DOHH2 (cell line): ENCODE results near the gene RGS18.

Experiments
- EZH2phosphoT487 ChIP-seq: fragments of 200-600 bp; sonication (generic); IDR thresholded peaks from 2 replicates; pipeline ENCODE4 v1.6.1; 2017; ENCODE audit warnings: borderline replicate concordance, mild to moderate bottlenecking, antibody characterized with exemption, low read length, moderate library complexity, mixed read lengths
- TF ChIP-seq, protein P1 (sequence below): fragments of 200-600 bp; sonication (generic); IDR thresholded peaks from one replicate; pipeline ENCODE4 v1.5.1; 2014; ENCODE audit warnings: antibody characterized with exemption, mild to moderate bottlenecking, low read depth, low read length; ENCODE audit not compliant: poor library complexity, severe bottlenecking

- TF ChIP-seq, protein P1, sequence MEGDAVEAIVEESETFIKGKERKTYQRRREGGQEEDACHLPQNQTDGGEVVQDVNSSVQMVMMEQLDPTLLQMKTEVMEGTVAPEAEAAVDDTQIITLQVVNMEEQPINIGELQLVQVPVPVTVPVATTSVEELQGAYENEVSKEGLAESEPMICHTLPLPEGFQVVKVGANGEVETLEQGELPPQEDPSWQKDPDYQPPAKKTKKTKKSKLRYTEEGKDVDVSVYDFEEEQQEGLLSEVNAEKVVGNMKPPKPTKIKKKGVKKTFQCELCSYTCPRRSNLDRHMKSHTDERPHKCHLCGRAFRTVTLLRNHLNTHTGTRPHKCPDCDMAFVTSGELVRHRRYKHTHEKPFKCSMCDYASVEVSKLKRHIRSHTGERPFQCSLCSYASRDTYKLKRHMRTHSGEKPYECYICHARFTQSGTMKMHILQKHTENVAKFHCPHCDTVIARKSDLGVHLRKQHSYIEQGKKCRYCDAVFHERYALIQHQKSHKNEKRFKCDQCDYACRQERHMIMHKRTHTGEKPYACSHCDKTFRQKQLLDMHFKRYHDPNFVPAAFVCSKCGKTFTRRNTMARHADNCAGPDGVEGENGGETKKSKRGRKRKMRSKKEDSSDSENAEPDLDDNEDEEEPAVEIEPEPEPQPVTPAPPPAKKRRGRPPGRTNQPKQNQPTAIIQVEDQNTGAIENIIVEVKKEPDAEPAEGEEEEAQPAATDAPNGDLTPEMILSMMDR: no peak
- no peak for TF ChIP-seq EZH2phosphoT487
Measured at GRCh38 chr1:192131914-192132313, 26.3 kb upstream of the RGS18 start.
